Measurements from ENCODE around the gene RPGRIP1L. TPM values are rescaled to one million over a fixed set of nuclear protein-coding genes. Genes with fewer than 3 reads are reported as not detected.
"Not testable (repeated sequence)": the region's sequence is repeated elsewhere in the genome, so short reads cannot be mapped to it uniquely, and the experiment has no call there.

RPGRIP1L gene
- total RNA-seq, 1 experiment from 2014 or later: 10.9 TPM

- DNase-seq (ENCODE audit: extremely low read depth, low read depth): no peak
These were observed 9.9 kb upstream of the RPGRIP1L start for GRCh38 chr16:53713403-53714204.

DNA sequence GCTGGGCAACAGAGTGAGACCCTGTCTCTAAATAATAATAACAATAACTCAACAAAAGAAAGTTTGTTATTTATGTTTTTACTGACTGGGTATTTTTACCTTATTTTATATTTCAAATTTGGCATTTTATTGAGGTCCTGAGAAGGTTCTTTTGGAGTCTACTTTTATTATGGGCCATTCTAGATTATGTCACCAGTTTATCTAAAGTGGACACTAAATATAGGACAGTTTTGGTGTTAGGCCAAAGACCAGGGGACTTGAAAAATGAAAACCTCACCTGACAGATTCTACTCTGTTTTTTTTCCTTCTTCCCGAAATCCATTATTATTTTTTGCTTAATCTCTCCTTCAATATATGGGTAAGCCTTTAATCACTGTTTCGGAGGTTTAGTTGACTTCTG, 8.4 kb upstream of the RPGRIP1L start:
- no peak for DNase-seq (ENCODE audit: extremely low read depth, low read depth)

DNA sequence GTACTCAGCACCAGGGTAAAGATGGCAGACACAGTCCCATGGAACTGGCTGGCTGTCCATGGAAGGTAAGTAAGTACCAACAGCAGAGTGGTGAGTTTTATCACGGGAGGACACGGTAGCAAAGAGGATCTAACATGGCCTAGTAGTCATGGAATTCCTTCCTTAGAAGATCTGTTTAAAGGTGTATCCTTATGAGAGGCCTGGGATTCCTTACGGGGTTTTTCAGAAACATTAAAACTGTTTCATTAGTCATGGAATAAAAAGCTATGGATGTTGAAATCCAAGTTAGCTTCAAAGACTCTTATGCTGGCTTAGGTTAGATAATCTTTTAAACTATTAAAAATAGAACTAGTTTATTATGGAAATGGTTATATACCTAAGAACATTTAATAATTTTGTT, 7.7 kb upstream of the RPGRIP1L start:
- DNase-seq (ENCODE audit: extremely low read depth, low read depth): no peak

DNA sequence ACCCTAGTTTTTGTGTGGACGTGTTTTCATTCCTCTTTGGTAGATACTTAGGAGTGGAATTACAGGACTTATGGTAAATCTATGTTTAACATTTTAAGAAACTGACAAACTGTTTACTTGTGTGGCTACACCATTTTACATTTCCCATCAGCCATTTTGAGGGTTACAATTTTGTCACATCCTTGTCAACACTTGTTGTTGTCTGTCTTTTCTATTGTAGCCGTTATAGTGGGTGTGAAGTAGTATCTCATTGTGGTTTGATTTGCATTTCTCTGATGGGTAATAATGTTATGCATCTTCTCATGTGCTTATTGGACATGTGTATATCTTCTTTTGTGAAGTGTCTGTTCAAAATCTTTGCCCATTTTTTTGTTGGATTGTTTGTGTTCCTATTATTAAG, 4.8 kb upstream of the RPGRIP1L start:
- DNase-seq (ENCODE audit: extremely low read depth, low read depth): no peak

DNA sequence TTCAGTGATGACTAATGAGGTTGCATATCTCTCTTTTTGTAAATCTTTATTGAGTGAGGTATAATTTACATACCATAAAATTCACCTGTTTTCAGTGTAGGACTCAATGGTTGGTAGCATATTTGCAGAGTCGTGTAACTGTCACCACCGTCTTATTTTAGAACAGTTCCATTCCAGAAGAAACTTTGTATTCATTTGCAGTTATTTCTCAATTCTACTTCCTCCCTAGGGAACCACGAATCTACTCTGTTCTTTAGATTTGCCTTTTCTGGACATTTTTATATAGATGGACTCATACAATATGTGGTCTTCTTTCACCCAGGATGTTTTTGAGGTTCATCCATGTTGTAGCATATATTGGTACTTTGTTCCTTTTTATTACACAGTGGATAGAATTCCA, 4.0 kb upstream of the RPGRIP1L start:
- DNase-seq (ENCODE audit: extremely low read depth, low read depth): no peak

DNA sequence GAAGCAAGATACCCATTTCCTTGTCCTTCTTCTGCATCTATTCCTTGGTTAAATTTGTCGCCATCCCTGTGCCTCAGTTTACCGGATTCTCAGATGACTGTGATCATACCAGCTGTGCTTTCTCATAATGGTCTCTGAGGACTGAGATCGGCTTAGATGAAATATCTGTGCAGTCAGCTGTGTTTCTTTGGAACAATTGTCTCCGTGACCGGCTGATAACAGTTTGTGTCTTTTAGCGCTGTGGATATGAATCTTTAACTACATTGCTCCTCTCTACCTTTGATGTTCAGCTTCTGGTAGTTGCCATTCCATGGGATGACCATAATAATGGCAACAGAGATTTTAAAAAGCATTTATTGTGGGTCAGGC, 770 bp upstream of the RPGRIP1L start:
- no peak for DNase-seq (ENCODE audit: extremely low read depth, low read depth)

DNA sequence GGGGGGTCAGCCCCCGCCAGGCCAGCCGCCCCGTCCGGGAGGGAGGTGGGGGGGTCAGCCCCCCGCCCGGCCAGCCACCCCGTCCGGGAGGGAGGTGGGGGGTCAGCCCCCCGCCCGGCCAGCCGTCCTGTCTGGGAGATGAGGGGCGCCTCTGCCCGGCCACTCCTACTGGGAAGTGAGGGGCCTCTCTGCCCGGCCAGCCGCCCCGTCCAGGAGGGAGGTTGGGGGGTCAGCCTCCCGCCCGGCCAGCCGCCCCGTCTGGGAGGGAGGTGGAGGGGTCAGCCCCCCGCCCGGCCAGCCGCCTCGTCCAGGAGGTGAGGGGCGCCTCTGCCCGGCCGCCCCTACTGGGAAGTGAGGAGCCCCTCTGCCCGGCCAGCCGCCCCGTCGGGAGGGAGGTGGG, 5.4 kb downstream of the RPGRIP1L start:
- DNase-seq (ENCODE audit: extremely low read depth, low read depth): not testable (repeated sequence)

- no peak for DNase-seq (ENCODE audit: extremely low read depth, low read depth)
These were observed 8.6 kb downstream of the RPGRIP1L start for GRCh38 chr16:53695070-53695469.

DNA sequence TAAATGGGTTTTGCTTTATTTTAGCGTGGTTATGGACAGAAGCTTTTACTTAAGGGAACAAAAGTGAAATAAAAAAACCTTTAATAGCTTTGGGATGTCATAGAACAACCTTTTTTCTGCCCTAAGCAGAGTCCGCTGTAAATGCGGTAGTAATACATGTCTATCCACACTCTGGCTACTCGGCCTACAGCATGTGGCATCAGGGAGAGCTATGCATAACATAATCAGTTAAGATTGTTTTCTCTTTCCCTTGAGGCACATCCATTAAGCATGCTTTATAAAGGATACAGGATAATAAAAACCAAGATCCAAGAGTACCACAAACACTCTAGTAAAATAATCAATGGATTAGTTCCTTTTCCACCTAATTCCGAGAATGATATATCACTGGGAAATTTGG, 10.3 kb downstream of the RPGRIP1L start:
- no peak for DNase-seq (ENCODE audit: extremely low read depth, low read depth)

DNA sequence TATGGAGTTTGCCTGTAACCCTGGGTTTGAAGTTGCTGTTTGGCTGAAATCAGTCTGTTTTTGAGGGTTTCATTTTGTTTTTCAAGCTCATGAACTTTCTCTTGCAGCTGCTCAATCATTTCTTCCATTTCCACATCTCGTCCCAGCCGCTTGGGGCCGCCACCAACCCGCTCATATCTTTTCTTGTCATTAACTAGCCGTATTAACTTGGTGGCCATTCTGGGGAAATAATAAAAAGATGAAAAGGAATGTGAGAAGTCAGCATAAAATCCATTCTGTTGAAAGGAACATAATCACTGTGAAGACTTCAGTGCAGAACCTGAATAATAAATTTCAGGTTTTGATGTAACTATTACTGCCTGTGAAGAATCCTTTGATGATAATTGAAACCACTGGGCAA, 11.5 kb downstream of the RPGRIP1L start:
- DNase-seq (ENCODE audit: extremely low read depth, low read depth): peak; percentile 58

- DNase-seq (ENCODE audit: extremely low read depth, low read depth): no peak
These were observed 12.9 kb downstream of the RPGRIP1L start for GRCh38 chr16:53690771-53691170.

- DNase-seq (ENCODE audit: extremely low read depth, low read depth): no peak
These were observed 14.0 kb downstream of the RPGRIP1L start for GRCh38 chr16:53689636-53690035.

DNA sequence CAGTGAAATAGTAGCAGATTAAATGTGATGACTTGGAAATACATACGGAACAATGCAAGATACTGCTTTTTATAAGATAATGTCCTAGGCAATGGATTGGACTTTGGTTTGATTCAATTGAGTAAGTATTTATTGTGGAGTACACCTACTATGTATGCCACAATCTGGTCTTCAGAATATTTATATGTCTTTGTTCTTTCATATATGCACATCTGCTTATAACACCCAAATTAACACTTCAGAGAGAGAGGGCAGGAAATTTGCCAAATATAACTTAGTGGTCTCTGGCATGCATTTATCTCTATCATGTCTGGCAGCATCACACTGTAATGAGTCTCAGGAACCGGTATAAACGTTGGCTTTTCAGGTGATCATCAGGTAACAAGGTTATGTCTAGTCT, 16.9 kb downstream of the RPGRIP1L start:
- no peak for DNase-seq (ENCODE audit: extremely low read depth, low read depth)

- not testable (repeated sequence) for DNase-seq (ENCODE audit: extremely low read depth, low read depth)
These were observed 18.3 kb downstream of the RPGRIP1L start for GRCh38 chr16:53685334-53685733.

DNA sequence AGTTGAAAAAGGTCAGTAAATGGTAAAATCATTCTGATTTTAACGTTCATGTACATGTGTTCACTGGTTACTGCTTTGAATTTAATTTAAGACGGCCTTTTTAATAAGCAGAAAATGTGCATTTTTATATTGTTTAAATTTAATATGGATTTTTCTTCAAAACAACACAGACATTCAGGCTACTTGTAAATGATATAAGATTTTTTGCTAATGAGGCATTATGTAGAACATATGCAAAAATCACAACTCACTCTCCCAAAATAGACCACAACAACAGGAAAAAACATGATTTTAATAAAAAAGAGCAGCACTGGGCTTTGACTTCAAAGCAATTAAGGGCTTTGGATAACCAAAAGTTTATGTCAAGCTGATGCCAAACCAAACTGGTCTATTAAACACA, 22.3 kb downstream of the RPGRIP1L start:
- DNase-seq (ENCODE audit: extremely low read depth, low read depth): no peak

- no peak for DNase-seq (ENCODE audit: extremely low read depth, low read depth)
These were observed 22.9 kb downstream of the RPGRIP1L start for GRCh38 chr16:53680756-53681155.

DNA sequence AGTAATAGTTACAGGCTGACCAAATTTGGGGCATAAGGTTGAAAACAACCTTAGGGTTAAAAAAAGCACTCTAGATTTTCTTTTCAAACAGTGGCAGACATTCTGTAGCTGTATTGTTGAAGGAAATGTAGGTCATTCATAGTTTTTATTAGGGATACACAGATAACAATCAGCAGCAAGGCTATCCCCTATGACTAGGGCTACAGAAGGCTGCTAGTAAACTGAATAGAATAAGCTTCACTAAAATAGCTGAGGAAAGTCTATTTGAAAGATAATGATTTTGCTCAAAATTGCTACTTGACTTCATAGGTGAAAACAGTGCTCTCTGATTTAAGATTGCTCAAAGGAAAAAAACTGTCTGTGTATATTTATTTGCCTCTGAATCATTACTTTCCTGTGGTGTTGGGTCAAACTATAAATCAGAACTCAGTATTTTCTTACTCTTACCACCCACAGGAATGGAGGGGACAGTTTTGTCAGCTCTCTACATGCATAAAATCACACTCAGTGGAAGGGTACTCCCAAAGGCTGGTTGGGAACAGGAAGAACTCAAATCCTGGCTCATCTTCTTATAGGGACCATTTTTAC, 24.8 kb downstream of the RPGRIP1L start:
- no peak for DNase-seq (ENCODE audit: extremely low read depth, low read depth)

GRCh38 chr16:53678155-53678554, 25.5 kb downstream of the RPGRIP1L start:
- DNase-seq (ENCODE audit: extremely low read depth, low read depth): no peak

DNA sequence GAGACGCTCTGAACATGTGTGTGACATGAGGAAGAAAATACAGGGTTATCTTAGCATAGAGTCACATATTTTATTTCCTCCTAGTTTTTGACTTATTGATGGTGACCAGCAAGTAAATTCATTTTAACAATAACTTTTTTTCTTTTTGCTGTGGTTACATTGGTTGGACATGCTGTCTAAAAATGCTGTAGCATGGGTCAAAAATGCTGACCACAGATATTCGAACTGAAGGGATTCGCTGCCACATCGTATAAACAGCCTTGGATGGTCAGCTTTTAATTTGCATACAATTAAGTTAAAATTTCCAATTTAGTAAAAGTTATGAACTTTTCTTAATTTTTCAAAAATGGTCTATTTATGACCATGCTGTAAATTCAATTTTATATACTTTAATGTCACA, 30.5 kb downstream of the RPGRIP1L start:
- no peak for DNase-seq (ENCODE audit: extremely low read depth, low read depth)

- DNase-seq (ENCODE audit: extremely low read depth, low read depth): no peak
These were observed 31.2 kb downstream of the RPGRIP1L start for GRCh38 chr16:53672461-53672860.

GRCh38 chr16:53668869-53669268, 34.8 kb downstream of the RPGRIP1L start:
- peak; percentile 24 for DNase-seq (ENCODE audit: extremely low read depth, low read depth)

- no peak for DNase-seq (ENCODE audit: extremely low read depth, low read depth)
These were observed 36.8 kb downstream of the RPGRIP1L start for GRCh38 chr16:53666786-53667415.

Measured in NCI-H460 (cell line).